T-helper 9 cell (primary cell): ENCODE measurements around the gene SPEF2.
A peak's percentile ranks its signal among the peaks of the same experiment; 100 is the strongest.

Source experiments
- DNase-seq: peaks from one replicate; pipeline ENCODE4 v3.0.0-alpha.2; 2020

Gene SPEF2

GRCh38 chr5:35735718-35736117, 118.1 kb downstream of the SPEF2 start:
- no peak for DNase-seq

- DNase-seq = no peak
Measured at GRCh38 chr5:35736280-35736679, 118.6 kb downstream of the SPEF2 start.

GRCh38 chr5:35741126-35741716, 123.6 kb downstream of the SPEF2 start:
- no peak for DNase-seq

- no peak for DNase-seq
Measured at GRCh38 chr5:35741971-35742370, 124.3 kb downstream of the SPEF2 start.

GRCh38 chr5:35743644-35744043, 126.0 kb downstream of the SPEF2 start:
- DNase-seq = no peak

GRCh38 chr5:35745193-35745592, 127.5 kb downstream of the SPEF2 start:
- no peak for DNase-seq

- DNase-seq = no peak
Measured at GRCh38 chr5:35745660-35746059, 128.0 kb downstream of the SPEF2 start.

GRCh38 chr5:35752012-35752411, 134.3 kb downstream of the SPEF2 start:
- no peak for DNase-seq

GRCh38 chr5:35753500-35753899, 135.8 kb downstream of the SPEF2 start:
- no peak for DNase-seq

GRCh38 chr5:35754481-35754880, 136.8 kb downstream of the SPEF2 start:
- no peak for DNase-seq

- no peak for DNase-seq
Measured at GRCh38 chr5:35755966-35756365, 138.3 kb downstream of the SPEF2 start.

- DNase-seq = no peak
Measured at GRCh38 chr5:35758151-35758724, 140.6 kb downstream of the SPEF2 start.

GRCh38 chr5:35761541-35761940, 143.9 kb downstream of the SPEF2 start:
- DNase-seq = no peak

- DNase-seq = no peak
Measured at GRCh38 chr5:35762368-35762767, 144.7 kb downstream of the SPEF2 start.

GRCh38 chr5:35765921-35766320, 148.3 kb downstream of the SPEF2 start:
- no peak for DNase-seq

- no peak for DNase-seq
Measured at GRCh38 chr5:35771300-35771699, 153.6 kb downstream of the SPEF2 start.

GRCh38 chr5:35771839-35772238, 154.2 kb downstream of the SPEF2 start:
- DNase-seq = no peak

GRCh38 chr5:35773967-35774366, 156.3 kb downstream of the SPEF2 start:
- no peak for DNase-seq

- no peak for DNase-seq
Measured at GRCh38 chr5:35776757-35777156, 159.1 kb downstream of the SPEF2 start.

GRCh38 chr5:35777358-35778087, 159.9 kb downstream of the SPEF2 start:
- DNase-seq = peak; percentile 75

- no peak for DNase-seq
Measured at GRCh38 chr5:35778259-35778769, 160.7 kb downstream of the SPEF2 start.

- DNase-seq = peak; percentile 19
Measured at GRCh38 chr5:35780236-35780635, 162.6 kb downstream of the SPEF2 start.

- no peak for DNase-seq
Measured at GRCh38 chr5:35781181-35781790, 163.6 kb downstream of the SPEF2 start.

- DNase-seq = no peak
Measured at GRCh38 chr5:35783551-35783950, 165.9 kb downstream of the SPEF2 start.
